NCI-H2107 (cell line): ENCODE results near the gene FASLG.
"Not testable (repeated sequence)": the region's sequence is repeated elsewhere in the genome, so short reads cannot be mapped to it uniquely, and the experiment has no call there.

Source experiments
- DNase-seq: peaks from one replicate; lab custom pipeline; 2025; lab: John Stamatoyannopoulos, UW

Gene FASLG

GRCh38 chr1:172658871-172659453, at the start of gene FASLG:
Gene FASLG (plus strand): TSS chr1:172659103. CDS start chr1:172659202, 99 bp downstream.
- DNase-seq: no peak

- no peak for DNase-seq
Observed at GRCh38 chr1:172609528-172609927, 49.4 kb upstream of the FASLG start.

- DNase-seq: no peak
Observed at GRCh38 chr1:172612478-172612877, 46.4 kb upstream of the FASLG start.

GRCh38 chr1:172613294-172613693, 45.6 kb upstream of the FASLG start:
- DNase-seq: no peak

GRCh38 chr1:172616195-172616594, 42.7 kb upstream of the FASLG start:
- no peak for DNase-seq

GRCh38 chr1:172616636-172617035, 42.3 kb upstream of the FASLG start:
- DNase-seq: no peak

GRCh38 chr1:172620603-172621002, 38.3 kb upstream of the FASLG start:
- DNase-seq: not testable (repeated sequence)

- no peak for DNase-seq
Observed at GRCh38 chr1:172622541-172622940, 36.4 kb upstream of the FASLG start.

GRCh38 chr1:172623748-172624147, 35.2 kb upstream of the FASLG start:
- DNase-seq: no peak

- DNase-seq: no peak
Observed at GRCh38 chr1:172626845-172627244, 32.1 kb upstream of the FASLG start.

- no peak for DNase-seq
Observed at GRCh38 chr1:172627702-172628101, 31.2 kb upstream of the FASLG start.

GRCh38 chr1:172628401-172628800, 30.5 kb upstream of the FASLG start:
- no peak for DNase-seq

- DNase-seq: no peak
Observed at GRCh38 chr1:172629170-172629569, 29.7 kb upstream of the FASLG start.

GRCh38 chr1:172629638-172630037, 29.3 kb upstream of the FASLG start:
- DNase-seq: no peak

GRCh38 chr1:172630056-172630818, 28.7 kb upstream of the FASLG start:
- no peak for DNase-seq

GRCh38 chr1:172630868-172631267, 28.0 kb upstream of the FASLG start:
- no peak for DNase-seq

GRCh38 chr1:172637522-172637921, 21.4 kb upstream of the FASLG start:
- no peak for DNase-seq

- no peak for DNase-seq
Observed at GRCh38 chr1:172638249-172638648, 20.7 kb upstream of the FASLG start.

GRCh38 chr1:172638885-172639831, 19.7 kb upstream of the FASLG start:
- DNase-seq: no peak

GRCh38 chr1:172640111-172640510, 18.8 kb upstream of the FASLG start:
- no peak for DNase-seq

GRCh38 chr1:172641492-172641891, 17.4 kb upstream of the FASLG start:
- no peak for DNase-seq

GRCh38 chr1:172642970-172643369, 15.9 kb upstream of the FASLG start:
- no peak for DNase-seq

GRCh38 chr1:172646653-172647052, 12.2 kb upstream of the FASLG start:
- no peak for DNase-seq
